HAP-1 (cell line): ENCODE results near the gene AGPAT1.
A peak's percentile ranks its signal among the peaks of the same experiment; 100 is the strongest.
"Not testable (repeated sequence)": the region's sequence is repeated elsewhere in the genome, so short reads cannot be mapped to it uniquely, and the experiment has no call there.

Experiments
- DNase-seq, 2 experiments: peaks; one replicate each; pipeline ENCODE4 v3.0.0-alpha.2; 2016 to 2020; ENCODE audit warnings: low spot score in 2 of 2
- H3K27me3 ChIP-seq: fragments of 250-450 bp; sonication (Bioruptor Pico); 2 replicates; pipeline ENCODE4 v1.5.1; 2020; ENCODE audit warnings: low read depth, mild to moderate bottlenecking, moderate library complexity
- H3K36me3 ChIP-seq: fragments of 250-450 bp; sonication (Bioruptor Pico); replicated peaks from 2 replicates; pipeline ENCODE4 v1.5.1; 2020; ENCODE audit warnings: mild to moderate bottlenecking
- H3K4me1 ChIP-seq: fragments of 250-450 bp; sonication (Bioruptor Pico); 2 replicates; pipeline ENCODE4 v1.5.1; 2020; ENCODE audit warnings: mild to moderate bottlenecking
- H3K4me3 ChIP-seq: fragments of 250-450 bp; sonication (Bioruptor Pico); 2 replicates; pipeline ENCODE4 v1.5.1; 2020; ENCODE audit warnings: mild to moderate bottlenecking, moderate library complexity
- H3K9me3 ChIP-seq: fragments of 250-450 bp; sonication (Bioruptor Pico); 2 replicates; pipeline ENCODE4 v1.5.1; 2020; ENCODE audit warnings: mild to moderate bottlenecking, moderate library complexity
- in situ Hi-C: fragments of 300-500 bp; cut with MboI; formaldehyde crosslinking; loops from 3 replicates; pipeline ENCODE4 v1.14.3; 2020; ENCODE audit warnings: low sequenced_read_pairs, inconsistent platforms, mixed read lengths

AGPAT1 gene

GRCh38 chr6:32194825-32195651 is 19.2 kb upstream of the AGPAT1 start:
- Histone ChIP-seq H3K36me3 (no peaks in the 10 kb centered on the region), H3K4me1 (peaks cover 14% of the 10 kb centered on the region), H3K27me3 (no peaks in the 10 kb centered on the region), H3K9me3 (no peaks in the 10 kb centered on the region), H3K4me3 (peak overlapping the region; percentile 28)
- peak; percentile 34 to 53 for DNase-seq
- in situ Hi-C loops = no loop called here

GRCh38 chr6:32194388-32194787 is 18.5 kb upstream of the AGPAT1 start:
- in situ Hi-C loops = no loop called here
- Histone ChIP-seq H3K9me3 (no peaks in the 10 kb centered on the region), H3K27me3 (no peaks in the 10 kb centered on the region), H3K4me1 (peaks cover 14% of the 10 kb centered on the region), H3K36me3 (no peaks in the 10 kb centered on the region), H3K4me3 (no peak overlapping the region)
- DNase-seq = no peak

- H3K4me3 ChIP-seq, in situ Hi-C loops, H3K27me3 ChIP-seq, H3K36me3 ChIP-seq, H3K9me3 ChIP-seq, DNase-seq: not testable (repeated sequence)
- peaks cover 17% of the 10 kb centered on the region for H3K4me1 ChIP-seq
Observed at GRCh38 chr6:32193096-32193495, 17.2 kb upstream of the AGPAT1 start.

GRCh38 chr6:32192608-32193039 is 16.7 kb upstream of the AGPAT1 start, which contains the start of gene GPSM3:
TSS of gene GPSM3 (minus strand) at chr6:32192643. CDS start at chr6:32192513, 130 bp downstream.
- H3K27me3 ChIP-seq = no peaks in the 10 kb centered on the region
- H3K4me1 ChIP-seq = peaks cover 17% of the 10 kb centered on the region
- no peak within 1 kb of the TSS for H3K4me3 ChIP-seq
- no peaks in the 10 kb centered on the region for H3K9me3 ChIP-seq
- H3K36me3 ChIP-seq = peaks cover 10% of the 10 kb centered on the region
- DNase-seq = peak in 1 of 2 experiments; percentile 40
- in situ Hi-C loops = no loop called here

GRCh38 chr6:32191696-32192607 is 16.1 kb upstream of the AGPAT1 start:
- Histone ChIP-seq H3K9me3 (no peaks in the 10 kb centered on the region), H3K36me3 (peaks cover 16% of the 10 kb centered on the region), H3K4me1 (peaks cover 17% of the 10 kb centered on the region), H3K27me3 (no peaks in the 10 kb centered on the region), H3K4me3 (no peak overlapping the region)
- no peak for DNase-seq
- in situ Hi-C loops = no loop called here

- in situ Hi-C loops = no loop called here
- Histone ChIP-seq H3K36me3 (peaks cover 25% of the 10 kb centered on the region), H3K4me1 (peaks cover 10% of the 10 kb centered on the region; the same call in 1 of the 2 replicates), H3K4me3 (no peak overlapping the region), H3K27me3 (no peaks in the 10 kb centered on the region), H3K9me3 (no peaks in the 10 kb centered on the region)
- no peak for DNase-seq
Observed at GRCh38 chr6:32190911-32191677, 15.2 kb upstream of the AGPAT1 start.

GRCh38 chr6:32190054-32190851 is 14.4 kb upstream of the AGPAT1 start, which contains the start of gene PBX2:
TSS of gene PBX2 (minus strand) at chr6:32190202. CDS start at chr6:32189915, 287 bp downstream.
- peak; percentile 92 to 96 for DNase-seq
- H3K4me1 ChIP-seq = peaks cover 10% of the 10 kb centered on the region; the same call in 1 of the 2 replicates
- no peaks in the 10 kb centered on the region for H3K9me3 ChIP-seq
- in situ Hi-C loops = no loop called here
- no peaks in the 10 kb centered on the region for H3K27me3 ChIP-seq
- H3K36me3 ChIP-seq = peaks cover 27% of the 10 kb centered on the region
- H3K4me3 ChIP-seq = peak within 1 kb of the TSS; percentile 52

GRCh38 chr6:32189742-32190053 is 13.8 kb upstream of the AGPAT1 start:
- DNase-seq = no peak
- H3K4me1 ChIP-seq = peaks cover 5% of the 10 kb centered on the region; the same call in 1 of the 2 replicates
- no peaks in the 10 kb centered on the region for H3K9me3 ChIP-seq
- H3K4me3 ChIP-seq = peak overlapping the region; percentile 52
- H3K27me3 ChIP-seq = no peaks in the 10 kb centered on the region
- H3K36me3 ChIP-seq = peaks cover 27% of the 10 kb centered on the region
- in situ Hi-C loops = no loop called here

- in situ Hi-C loops = no loop called here
Observed at GRCh38 chr6:32189069-32189741, 13.3 kb upstream of the AGPAT1 start.

GRCh38 chr6:32188381-32189068 is 12.6 kb upstream of the AGPAT1 start:
- peaks cover 31% of the 10 kb centered on the region for H3K36me3 ChIP-seq
- peaks cover 5% of the 10 kb centered on the region; the same call in 1 of the 2 replicates for H3K4me1 ChIP-seq
- no peaks in the 10 kb centered on the region for H3K9me3 ChIP-seq
- no peaks in the 10 kb centered on the region for H3K27me3 ChIP-seq
- peak overlapping the region; percentile 52 for H3K4me3 ChIP-seq
- DNase-seq = no peak
- in situ Hi-C loops = no loop called here

More at GRCh38 chr6:32189069-32189741, 13.3 kb upstream of the AGPAT1 start:
- H3K4me1 ChIP-seq = peaks cover 5% of the 10 kb centered on the region; the same call in 1 of the 2 replicates
- peaks cover 30% of the 10 kb centered on the region for H3K36me3 ChIP-seq
- peak overlapping the region; percentile 52 for H3K4me3 ChIP-seq
- DNase-seq = no peak
- no peaks in the 10 kb centered on the region for H3K27me3 ChIP-seq
- no peaks in the 10 kb centered on the region for H3K9me3 ChIP-seq

- in situ Hi-C loops, DNase-seq, H3K27me3 ChIP-seq, H3K9me3 ChIP-seq, H3K4me1 ChIP-seq, H3K4me3 ChIP-seq: not testable (repeated sequence)
- peaks cover 31% of the 10 kb centered on the region for H3K36me3 ChIP-seq
Observed at GRCh38 chr6:32187725-32188380, 12.0 kb upstream of the AGPAT1 start.
